ENCODE results near the gene DUSP7.

- TF ChIP-seq, protein P1, sequence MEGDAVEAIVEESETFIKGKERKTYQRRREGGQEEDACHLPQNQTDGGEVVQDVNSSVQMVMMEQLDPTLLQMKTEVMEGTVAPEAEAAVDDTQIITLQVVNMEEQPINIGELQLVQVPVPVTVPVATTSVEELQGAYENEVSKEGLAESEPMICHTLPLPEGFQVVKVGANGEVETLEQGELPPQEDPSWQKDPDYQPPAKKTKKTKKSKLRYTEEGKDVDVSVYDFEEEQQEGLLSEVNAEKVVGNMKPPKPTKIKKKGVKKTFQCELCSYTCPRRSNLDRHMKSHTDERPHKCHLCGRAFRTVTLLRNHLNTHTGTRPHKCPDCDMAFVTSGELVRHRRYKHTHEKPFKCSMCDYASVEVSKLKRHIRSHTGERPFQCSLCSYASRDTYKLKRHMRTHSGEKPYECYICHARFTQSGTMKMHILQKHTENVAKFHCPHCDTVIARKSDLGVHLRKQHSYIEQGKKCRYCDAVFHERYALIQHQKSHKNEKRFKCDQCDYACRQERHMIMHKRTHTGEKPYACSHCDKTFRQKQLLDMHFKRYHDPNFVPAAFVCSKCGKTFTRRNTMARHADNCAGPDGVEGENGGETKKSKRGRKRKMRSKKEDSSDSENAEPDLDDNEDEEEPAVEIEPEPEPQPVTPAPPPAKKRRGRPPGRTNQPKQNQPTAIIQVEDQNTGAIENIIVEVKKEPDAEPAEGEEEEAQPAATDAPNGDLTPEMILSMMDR (conservative IDR thresholded peaks at IDR 0.05 in 1 of 2, IDR thresholded peaks at IDR 0.05 in 1 of 2; ENCODE audit: extremely low read depth in 1 of 2, insufficient read depth in 1 of 2, low read depth in 1 of 2, low read length in 2 of 2): no peak
- TF ChIP-seq EZH2 (IDR thresholded peaks at IDR 0.05; ENCODE audit: borderline replicate concordance, low read length): no peak
Observed at GRCh38 chr3:52002748-52003147, 53.6 kb downstream of the DUSP7 start.
